CD14-positive monocyte (primary cell): ENCODE data around the gene PLCD3. TPM values are rescaled to one million over a fixed set of nuclear protein-coding genes. Genes with fewer than 3 reads are reported as not detected.

Experiments
- DNase-seq, 3 donors: peaks; one replicate each; pipeline ENCODE4 v3.0.0-alpha.2; 2011 to 2022
- H2AFZ ChIP-seq: 2 replicates; pipeline ENCODE4 v1.6.0; 2012; ENCODE audit warnings: mild to moderate bottlenecking, low read depth, low read length, inconsistent platforms; ENCODE audit not compliant: insufficient read depth, poor library complexity, severe bottlenecking
- H3K27ac ChIP-seq, 2 donors: 1 replicate in 1 of 2; 2 replicates in 1 of 2; pipeline ENCODE4 v1.5.1; 2012 to 2013; ENCODE audit warnings: low read length in 2 of 2, control low read depth in 1 of 2, inconsistent platforms in 1 of 2, low read depth in 1 of 2, mild to moderate bottlenecking in 1 of 2
- H3K27me3 ChIP-seq, 2 donors: one replicate each; pipeline versions ENCODE4 v1.6.0 to v1.6.1; 2011 to 2013; ENCODE audit warnings: low read length in 2 of 2; ENCODE audit not compliant: control insufficient read depth in 2 of 2, insufficient read depth in 2 of 2
- H3K36me3 ChIP-seq, 2 donors: replicated peaks in 1 of 2; 1 replicate in 1 of 2; 2 replicates in 1 of 2; pipeline versions ENCODE4 v1.5.1 to v1.6.1; 2012 to 2013; ENCODE audit warnings: low read length in 2 of 2, control low read depth in 1 of 2, inconsistent platforms in 1 of 2, mild to moderate bottlenecking in 1 of 2; ENCODE audit not compliant: insufficient read depth in 2 of 2, control insufficient read depth in 1 of 2
- H3K4me1 ChIP-seq, 2 donors: 1 replicate in 1 of 2; 2 replicates in 1 of 2; pipeline versions ENCODE4 v1.5.1 to v1.6.1; 2012 to 2013; ENCODE audit warnings: low read length in 2 of 2, control low read depth in 1 of 2, inconsistent platforms in 1 of 2, mild to moderate bottlenecking in 1 of 2, moderate library complexity in 1 of 2; ENCODE audit not compliant: insufficient read depth in 2 of 2, control insufficient read depth in 1 of 2
- H3K4me2 ChIP-seq: replicated peaks from 2 replicates; pipeline ENCODE3; 2012; ENCODE audit warnings: low read length, moderate library complexity, mild to moderate bottlenecking; ENCODE audit not compliant: poor library complexity, severe bottlenecking; ENCODE audit errors: extremely low read depth
- H3K4me3 ChIP-seq, 3 experiments: fragments of 200-600 bp in 1 of 3; sonication (generic) in 1 of 3; replicated peaks in 1 of 3; 1 replicate in 2 of 3; 2 replicates in 1 of 3; pipeline ENCODE4 v1.5.1; 2011 to 2013; ENCODE audit warnings: low read length in 3 of 3, mild to moderate bottlenecking in 3 of 3, control low read depth in 2 of 3, low read depth in 2 of 3, inconsistent platforms in 1 of 3, moderate library complexity in 1 of 3
- H3K79me2 ChIP-seq: 2 replicates; pipeline ENCODE4 v1.6.0; 2012; ENCODE audit warnings: mild to moderate bottlenecking, control low read depth, inconsistent platforms, low read length, moderate library complexity; ENCODE audit not compliant: insufficient read depth
- H3K9ac ChIP-seq: 2 replicates; pipeline ENCODE4 v1.6.0; 2017; ENCODE audit warnings: low read length, mild to moderate bottlenecking; ENCODE audit not compliant: insufficient read depth, poor library complexity, severe bottlenecking
- H3K9me3 ChIP-seq, 2 donors: replicated peaks in 1 of 2; 1 replicate in 1 of 2; 2 replicates in 1 of 2; pipeline versions ENCODE4 v1.5.1 to v1.6.1; 2012 to 2013; ENCODE audit warnings: low read length in 2 of 2, control low read depth in 1 of 2; ENCODE audit not compliant: control insufficient read depth in 1 of 2, insufficient read depth in 1 of 2
- H4K20me1 ChIP-seq: 2 replicates; pipeline ENCODE4 v1.6.0; 2012; ENCODE audit warnings: mild to moderate bottlenecking, low read length, control low read depth, moderate library complexity; ENCODE audit not compliant: insufficient read depth
- H3K27ac Mint-ChIP-seq, 7 donors: one replicate each; pipeline ENCODE4 v1.8.0; 2020; ENCODE audit warnings: mild to moderate bottlenecking in 7 of 7, mixed read lengths in 7 of 7, moderate library complexity in 6 of 7, inconsistent platforms in 2 of 7
- H3K27me3 Mint-ChIP-seq, 3 donors: one replicate each; pipeline ENCODE4 v1.8.0; 2021 to 2022; ENCODE audit warnings: low read depth in 3 of 3, mild to moderate bottlenecking in 3 of 3, mixed read lengths in 3 of 3, moderate library complexity in 3 of 3, inconsistent platforms in 1 of 3
- H3K36me3 Mint-ChIP-seq, 2 donors: one replicate each; pipeline ENCODE4 v1.8.0; 2020; ENCODE audit warnings: mixed read lengths in 2 of 2, inconsistent platforms in 1 of 2, mild to moderate bottlenecking in 1 of 2
- H3K4me1 Mint-ChIP-seq: one replicate; pipeline ENCODE4 v1.8.0; 2020; ENCODE audit warnings: mild to moderate bottlenecking, mixed read lengths
- H3K4me3 Mint-ChIP-seq, 2 donors: one replicate each; pipeline ENCODE4 v1.8.0; 2020; ENCODE audit warnings: mild to moderate bottlenecking in 2 of 2, mixed read lengths in 2 of 2, moderate library complexity in 1 of 2
- H3K9me3 Mint-ChIP-seq, 7 donors: one replicate each; pipeline ENCODE4 v1.8.0; 2020 to 2022; ENCODE audit warnings: mixed read lengths in 7 of 7, mild to moderate bottlenecking in 6 of 7, moderate library complexity in 6 of 7, inconsistent platforms in 2 of 7
- WGBS: methylation state at CpG from one replicate; pipeline ENCODE4 v1.1.5; 2013; ENCODE audit warnings: missing lambda C conversion rate; ENCODE audit not compliant: insufficient coverage; 5-methylcytosine and 5-hydroxymethylcytosine counted together
- intact Hi-C, 2 donors: fragments of 100-400 bp; cut with micrococcal nuclease; formaldehyde crosslinking; loops; one replicate each; pipeline versions ENCODE4 v1.15.0 to v1.15.1; 2023
- polyA plus RNA-seq, 3 donors: library from polyadenylated mRNA; depleted of rRNA in 1 of 3; unstranded in 2 of 3; stranded (reverse) in 1 of 3; fragments of 300-500 nt in 2 of 3; fragments of >200 nt in 1 of 3; fragmentation: Illumina TruSeq in 2 of 3; gene quantifications; 1 replicate in 2 of 3; 2 replicates in 1 of 3; pipeline ENCODE4 v1.2.3, GENCODE V29; 2012 to 2021
- TF ChIP-seq, protein P1 (sequence below): fragments of 200-600 bp; IDR thresholded peaks from one replicate; pipeline ENCODE4 v1.8.0; 2022; ENCODE audit warnings: antibody characterized with exemption, mild to moderate bottlenecking

The PLCD3 gene
- polyA plus RNA-seq, 3 donors: 0.97 to 25.8 (median 2.5) TPM

DNA sequence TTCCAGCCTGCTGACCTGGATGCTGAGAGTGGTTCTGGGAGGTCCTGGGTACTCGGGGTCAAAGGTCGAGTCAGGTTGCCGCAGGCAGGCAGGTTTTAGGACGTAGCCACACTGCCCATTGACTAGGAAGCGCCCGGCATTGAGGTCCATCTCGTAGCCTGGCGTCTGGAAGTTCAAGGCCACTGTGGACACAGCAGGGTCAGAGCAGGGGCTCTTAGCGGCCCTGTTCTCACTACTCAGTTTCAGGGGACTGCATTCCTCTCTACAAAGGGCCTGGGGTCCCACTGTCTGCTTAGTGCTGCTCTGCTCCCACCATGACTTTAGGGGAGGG lies 18.9 kb downstream of the PLCD3 start:
- Histone ChIP-seq H3K4me2 (no peak overlapping the region), H3K36me3 (peaks cover 6 to 10% of the 10 kb centered on the region in 2 donors), H3K79me2 (no peaks in the 10 kb centered on the region), H3K4me1 (no peaks in the 10 kb centered on the region), H3K4me3 (no peak overlapping the region), H3K27ac (no peak overlapping the region), H4K20me1 (peaks cover 11% of the 10 kb centered on the region), H3K9me3 (no peaks in the 10 kb centered on the region), H2AFZ (no peak overlapping the region), H3K27me3 (no peaks in the 10 kb centered on the region), H3K9ac (no peak overlapping the region)
- WGBS: 95% methylated on average over 8 of the region's 9 CpGs
- Mint-ChIP-seq H3K27ac (no peak overlapping the region), H3K36me3 (peaks cover 3 to 8% of the 10 kb centered on the region in 2 donors), H3K27me3 (peaks cover 5 to 7% (median 7%) of the 10 kb centered on the region in 3 donors), H3K4me1 (no peaks in the 10 kb centered on the region), H3K4me3 (no peak overlapping the region), H3K9me3 (peaks cover 0 to 1% (median 0%) of the 10 kb centered on the region in 7 donors)
- TF ChIP-seq, protein P1, sequence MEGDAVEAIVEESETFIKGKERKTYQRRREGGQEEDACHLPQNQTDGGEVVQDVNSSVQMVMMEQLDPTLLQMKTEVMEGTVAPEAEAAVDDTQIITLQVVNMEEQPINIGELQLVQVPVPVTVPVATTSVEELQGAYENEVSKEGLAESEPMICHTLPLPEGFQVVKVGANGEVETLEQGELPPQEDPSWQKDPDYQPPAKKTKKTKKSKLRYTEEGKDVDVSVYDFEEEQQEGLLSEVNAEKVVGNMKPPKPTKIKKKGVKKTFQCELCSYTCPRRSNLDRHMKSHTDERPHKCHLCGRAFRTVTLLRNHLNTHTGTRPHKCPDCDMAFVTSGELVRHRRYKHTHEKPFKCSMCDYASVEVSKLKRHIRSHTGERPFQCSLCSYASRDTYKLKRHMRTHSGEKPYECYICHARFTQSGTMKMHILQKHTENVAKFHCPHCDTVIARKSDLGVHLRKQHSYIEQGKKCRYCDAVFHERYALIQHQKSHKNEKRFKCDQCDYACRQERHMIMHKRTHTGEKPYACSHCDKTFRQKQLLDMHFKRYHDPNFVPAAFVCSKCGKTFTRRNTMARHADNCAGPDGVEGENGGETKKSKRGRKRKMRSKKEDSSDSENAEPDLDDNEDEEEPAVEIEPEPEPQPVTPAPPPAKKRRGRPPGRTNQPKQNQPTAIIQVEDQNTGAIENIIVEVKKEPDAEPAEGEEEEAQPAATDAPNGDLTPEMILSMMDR: no peak
- intact Hi-C loops: no loop called here
- DNase-seq: no peak

DNA sequence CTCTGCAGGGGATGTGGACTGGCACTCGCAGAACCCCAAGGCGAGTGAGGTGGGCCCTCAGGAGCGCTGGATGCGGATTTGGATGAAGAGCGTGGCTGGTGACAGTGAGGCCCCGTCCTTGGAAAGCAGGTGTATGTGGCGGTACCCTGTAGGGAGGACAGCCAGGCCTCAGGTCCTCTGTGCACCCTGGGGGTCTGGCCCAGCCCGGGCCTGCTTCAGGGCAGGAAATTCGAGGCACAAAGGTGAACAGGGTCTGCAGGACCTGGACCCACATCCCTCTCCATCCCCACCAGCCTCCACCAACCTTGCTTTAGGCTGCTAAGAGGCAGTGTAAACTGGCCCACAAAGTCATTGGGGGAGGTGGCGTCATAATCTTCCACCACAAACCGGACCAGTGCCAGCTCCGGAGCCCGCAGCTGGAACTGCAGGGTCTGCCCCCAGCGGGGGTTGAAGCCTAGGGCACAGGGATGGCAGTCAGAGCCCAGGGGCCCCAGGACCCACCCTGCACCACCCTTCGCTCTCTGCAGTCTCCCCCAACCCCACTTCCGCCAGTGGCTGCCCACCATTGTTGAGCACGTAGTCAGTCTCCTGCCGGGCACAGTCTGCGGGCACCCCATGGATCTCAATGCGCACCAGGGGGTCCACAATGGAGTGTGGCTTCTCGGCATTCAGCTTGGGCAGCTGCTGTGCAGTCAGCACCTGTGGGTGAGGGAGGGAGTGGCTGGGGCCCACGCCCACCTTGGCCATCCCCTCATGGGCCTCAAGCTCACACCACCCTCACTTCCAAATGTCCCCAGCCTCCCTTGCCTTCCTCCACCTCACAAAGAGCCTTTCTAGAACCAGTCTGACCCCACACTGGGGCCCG lies 19.5 kb downstream of the PLCD3 start:
- peaks cover 9 to 14% of the 10 kb centered on the region in 2 donors for H3K36me3 Mint-ChIP-seq
- peaks cover 16% of the 10 kb centered on the region for H4K20me1 ChIP-seq
- H3K79me2 ChIP-seq: no peaks in the 10 kb centered on the region
- H3K36me3 ChIP-seq: peaks cover 12 to 16% of the 10 kb centered on the region in 2 donors
- peak overlapping the region in 1 of 7 donors; percentile 56 for H3K27ac Mint-ChIP-seq
- H3K9me3 ChIP-seq: no peaks in the 10 kb centered on the region
- no peaks in the 10 kb centered on the region for H3K4me1 Mint-ChIP-seq
- intact Hi-C loops: no loop called here
- H3K27me3 ChIP-seq: no peaks in the 10 kb centered on the region
- 97% methylated on average over 18 of the region's 23 CpGs for WGBS
- H2AFZ ChIP-seq: no peak overlapping the region
- H3K4me3 ChIP-seq: no peak overlapping the region
- H3K4me1 ChIP-seq: no peaks in the 10 kb centered on the region
- no peak overlapping the region for H3K9ac ChIP-seq
- peaks cover 5 to 8% (median 6%) of the 10 kb centered on the region in 3 donors for H3K27me3 Mint-ChIP-seq
- no peak overlapping the region for H3K4me3 Mint-ChIP-seq
- no peak overlapping the region for H3K4me2 ChIP-seq
- TF ChIP-seq, protein P1: no peak
- H3K27ac ChIP-seq: no peak overlapping the region
- DNase-seq: no peak
- peaks cover 0 to 1% (median 0%) of the 10 kb centered on the region in 7 donors for H3K9me3 Mint-ChIP-seq
